ENCODE results near the gene CAV3.

CAV3 gene

DNA sequence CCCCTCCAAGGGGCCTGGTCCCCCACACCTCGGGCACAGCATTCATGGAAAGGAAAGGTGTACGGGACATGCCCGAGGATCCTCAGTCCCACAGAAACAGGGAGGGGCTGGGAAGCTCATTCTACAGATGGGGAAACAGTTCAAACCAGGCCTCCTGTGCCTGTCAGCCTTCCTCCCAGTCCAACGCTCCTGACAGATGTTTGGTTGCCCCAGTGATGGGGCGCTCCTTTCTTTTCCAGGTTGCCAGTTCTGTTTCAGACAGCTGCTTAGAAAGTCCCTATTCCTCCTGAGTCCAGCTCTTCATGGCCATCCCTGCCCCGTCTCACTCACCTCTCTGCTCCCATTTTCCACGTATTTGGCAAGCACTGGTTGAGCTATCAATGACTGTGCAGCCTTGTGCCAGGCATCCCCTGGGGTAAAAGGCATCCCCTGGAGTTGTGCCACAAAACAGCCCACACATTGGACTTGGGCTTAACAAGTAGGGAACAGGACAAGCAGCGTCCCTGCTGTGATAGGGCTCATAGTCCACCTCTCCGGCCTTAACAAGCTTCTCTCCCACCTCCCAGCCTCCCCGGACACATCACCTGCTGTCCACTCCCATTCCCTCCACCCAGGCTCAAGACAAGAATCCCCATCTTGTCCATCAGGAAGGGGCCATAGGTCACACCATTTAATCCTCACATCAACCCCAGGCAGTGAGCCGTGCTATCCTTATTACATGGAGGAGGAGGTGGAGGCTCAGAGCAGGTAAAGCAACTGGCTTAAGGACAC lies 29.2 kb downstream of the CAV3 start:
- peak; percentile 53 for DNase-seq (ENCODE audit: low read depth)

GRCh38 chr3:8764528-8764927 lies 30.9 kb downstream of the CAV3 start:
- DNase-seq (ENCODE audit: low read depth), result peak; percentile 34

- DNase-seq (ENCODE audit: low read depth), result peak; percentile 55
Observed at GRCh38 chr3:8765528-8765927, 31.9 kb downstream of the CAV3 start.

DNA sequence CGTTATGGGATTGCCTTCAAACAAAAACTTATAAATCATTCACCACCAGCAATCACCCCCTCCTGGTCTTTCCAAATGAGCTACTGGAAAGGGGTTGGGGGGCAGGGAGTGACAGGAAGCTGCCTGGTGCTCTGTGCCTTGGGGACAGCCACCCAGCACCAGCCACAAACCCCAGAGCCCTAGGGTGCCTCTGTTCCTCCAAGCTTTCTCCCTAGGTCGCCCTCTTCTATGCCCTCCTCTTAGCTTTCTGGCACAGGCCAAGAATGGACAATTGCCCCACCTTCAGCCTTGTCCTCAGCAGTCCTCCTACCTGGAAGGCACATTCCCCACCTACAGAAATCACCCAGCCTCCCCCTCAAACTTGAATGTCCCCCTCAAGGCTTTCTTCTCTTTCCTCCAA lies 32.5 kb downstream of the CAV3 start:
- DNase-seq (ENCODE audit: low read depth), result peak; percentile 36

DNA sequence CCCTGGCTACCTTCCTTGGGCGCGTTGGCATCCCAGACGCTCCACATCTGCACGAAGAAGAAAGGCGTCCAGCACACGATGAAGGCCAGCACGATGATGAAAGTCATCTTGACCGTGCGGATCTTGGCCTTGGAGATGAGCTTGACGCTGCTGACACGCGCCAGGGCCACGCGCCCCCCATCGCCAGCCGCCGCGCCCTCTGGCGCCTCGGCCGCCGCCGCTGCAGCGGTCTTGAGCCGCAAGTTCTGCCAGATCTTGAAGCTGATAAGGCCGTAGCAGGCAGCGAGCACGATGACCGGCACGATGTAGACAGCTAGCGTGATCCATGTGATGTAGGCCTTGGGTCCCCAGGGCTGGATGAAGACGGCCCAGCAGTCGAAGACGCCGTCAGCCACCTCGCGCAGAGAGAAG lies 33.7 kb downstream of the CAV3 start:
- peak; percentile 57 for DNase-seq (ENCODE audit: low read depth)

DNA sequence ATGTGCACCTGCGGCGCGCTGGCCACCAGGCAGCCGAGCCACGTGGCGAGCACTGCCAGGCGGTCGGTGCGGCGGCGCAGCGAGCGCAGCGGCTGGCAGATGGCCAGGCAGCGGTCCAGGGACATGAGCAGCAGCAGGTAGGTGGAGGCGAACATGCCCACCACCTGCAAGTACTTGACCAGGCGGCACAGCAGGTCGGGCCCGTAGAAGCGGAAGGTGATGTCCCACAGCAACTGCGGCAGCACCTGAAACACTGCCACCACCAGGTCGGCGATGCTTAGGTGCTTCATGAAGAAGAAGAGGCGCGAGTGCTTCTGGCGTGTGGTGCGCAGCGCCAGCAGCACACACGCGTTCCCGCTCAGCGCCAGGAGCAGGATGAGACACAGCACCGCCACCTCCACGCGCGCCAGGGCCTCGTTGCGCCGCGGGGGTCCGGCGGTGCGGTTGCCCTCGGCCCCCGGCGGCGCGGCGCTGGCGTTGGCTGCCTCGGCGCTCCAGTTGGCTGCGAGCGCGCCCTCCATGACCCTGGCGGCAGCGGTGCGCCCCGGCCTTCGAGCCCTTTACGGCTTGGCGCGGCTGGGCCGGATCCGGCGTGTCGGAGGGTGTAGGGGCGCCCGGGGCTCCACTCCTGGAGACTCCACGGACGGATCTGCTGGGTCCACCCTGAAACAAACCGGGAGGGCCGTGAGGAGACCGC lies 34.2 kb downstream of the CAV3 start:
- DNase-seq (ENCODE audit: low read depth), result peak; percentile 64

- DNase-seq (ENCODE audit: low read depth), result peak; percentile 57
Observed at GRCh38 chr3:8768364-8769087, 34.9 kb downstream of the CAV3 start.

DNA sequence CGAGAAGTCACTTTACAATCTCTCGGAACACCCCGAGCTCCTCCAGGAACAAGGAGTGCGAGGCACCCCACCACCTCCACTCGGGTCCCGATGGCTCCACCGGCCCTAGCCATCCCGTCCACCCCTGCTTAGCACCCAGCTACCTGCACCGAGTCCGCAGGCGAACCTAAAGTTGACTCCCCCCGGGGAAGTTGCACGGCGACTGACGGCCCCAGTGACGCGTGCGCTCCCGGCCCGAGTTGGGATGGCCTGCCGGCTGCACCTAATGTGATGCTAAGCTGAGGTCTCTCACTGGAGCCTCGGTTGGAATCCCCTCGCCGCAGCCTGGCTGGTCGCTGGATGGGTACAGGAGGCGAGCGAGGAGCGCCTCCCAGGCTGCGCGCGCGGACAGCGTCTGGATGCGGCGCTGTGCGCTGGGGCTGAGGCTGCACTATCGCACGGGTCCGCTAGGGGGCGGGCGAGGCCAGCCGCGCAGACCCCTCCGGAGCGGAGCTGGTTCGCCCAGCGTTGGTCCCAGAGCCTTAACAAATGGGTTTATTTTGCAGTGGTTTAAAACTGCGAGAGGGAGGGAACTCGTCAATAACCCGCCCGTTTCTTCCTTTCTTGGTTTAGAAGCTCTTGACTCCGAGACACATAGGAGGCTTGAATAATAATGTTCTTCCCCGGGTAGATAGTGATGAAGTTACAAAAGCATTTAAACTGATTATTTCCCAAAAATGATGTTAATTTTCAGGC lies 35.7 kb downstream of the CAV3 start, which contains the start of gene OXTR:
Gene OXTR, minus strand, starts transcription at position 526 of the 735 bp plus-strand sequence. CDS start 1,426 bp downstream, outside the sequence.
- peak; percentile 95 for DNase-seq (ENCODE audit: low read depth)

DNA sequence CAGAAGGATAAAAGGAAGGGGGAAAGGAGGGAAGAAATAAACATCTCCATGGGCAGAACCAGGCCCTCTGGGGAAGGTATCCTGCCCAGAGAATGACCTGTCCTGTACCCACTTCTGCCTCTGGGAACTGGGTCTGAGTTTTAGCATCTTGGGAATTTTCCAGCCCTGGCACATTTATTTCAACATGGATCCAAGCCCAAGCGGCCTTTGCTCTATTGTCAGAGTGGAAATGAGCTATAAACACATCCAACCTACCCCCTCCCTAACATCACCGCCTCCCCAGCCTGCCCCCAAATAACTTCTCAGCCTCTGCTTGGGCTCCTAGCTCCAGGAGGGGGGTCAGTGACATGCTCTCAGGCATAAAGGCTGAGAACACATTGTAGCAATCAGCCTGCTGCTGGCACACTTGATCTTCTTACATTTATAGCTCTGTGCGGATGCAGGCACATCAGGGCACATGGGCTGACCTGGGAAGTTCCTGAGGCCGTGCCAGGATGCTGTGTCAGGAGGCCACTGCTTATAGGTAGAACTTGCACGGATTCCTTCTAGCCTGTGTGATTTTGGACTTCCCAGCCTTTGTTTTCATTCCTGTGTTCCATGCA lies 40.4 kb downstream of the CAV3 start:
- DNase-seq (ENCODE audit: low read depth), result no peak

GRCh38 chr3:8775181-8775580 lies 41.6 kb downstream of the CAV3 start:
- peak; percentile 66 for DNase-seq (ENCODE audit: low read depth)

DNA sequence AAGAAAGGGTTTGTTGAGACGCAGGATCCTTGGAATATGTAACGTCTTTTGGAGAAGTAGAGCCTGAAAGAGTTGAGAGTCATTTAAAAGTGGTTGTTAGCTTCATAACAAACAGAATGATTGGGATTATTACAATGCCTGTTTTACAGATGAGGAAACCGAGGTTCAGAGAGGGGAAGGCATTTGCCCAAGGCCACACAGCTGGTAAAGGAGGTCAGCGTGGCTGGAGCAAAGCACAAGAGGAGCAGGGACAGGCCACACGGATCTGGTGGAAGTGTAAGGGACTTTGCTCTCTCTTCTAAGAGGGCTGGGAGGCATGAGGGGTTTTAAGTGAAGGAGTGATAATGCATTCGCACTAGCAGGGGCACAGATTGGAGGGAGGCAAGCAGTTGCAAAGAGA lies 42.0 kb downstream of the CAV3 start:
- no peak for DNase-seq (ENCODE audit: low read depth)

GRCh38 chr3:8776406-8776805 lies 42.8 kb downstream of the CAV3 start:
- peak; percentile 99 for DNase-seq (ENCODE audit: low read depth)

- DNase-seq (ENCODE audit: low read depth), result peak; percentile 34
Observed at GRCh38 chr3:8777201-8777977, 43.8 kb downstream of the CAV3 start.

DNA sequence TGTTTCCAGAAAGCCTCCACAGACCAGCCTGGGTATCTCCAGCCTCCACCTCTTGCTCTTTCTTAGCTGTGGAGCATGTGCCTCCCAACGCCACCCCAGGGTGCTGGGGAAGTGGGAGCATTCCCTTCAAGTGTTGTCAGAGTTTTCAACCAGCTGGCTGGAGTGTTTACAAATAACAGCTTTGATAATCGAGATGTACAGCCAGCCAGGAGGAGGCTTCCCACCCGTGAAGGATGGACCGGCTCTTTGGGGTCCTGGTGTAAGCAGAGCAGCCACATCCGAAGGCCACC lies 44.3 kb downstream of the CAV3 start:
- peak; percentile 53 for DNase-seq (ENCODE audit: low read depth)

GRCh38 chr3:8778475-8778874 lies 44.9 kb downstream of the CAV3 start:
- peak; percentile 63 for DNase-seq (ENCODE audit: low read depth)

DNA sequence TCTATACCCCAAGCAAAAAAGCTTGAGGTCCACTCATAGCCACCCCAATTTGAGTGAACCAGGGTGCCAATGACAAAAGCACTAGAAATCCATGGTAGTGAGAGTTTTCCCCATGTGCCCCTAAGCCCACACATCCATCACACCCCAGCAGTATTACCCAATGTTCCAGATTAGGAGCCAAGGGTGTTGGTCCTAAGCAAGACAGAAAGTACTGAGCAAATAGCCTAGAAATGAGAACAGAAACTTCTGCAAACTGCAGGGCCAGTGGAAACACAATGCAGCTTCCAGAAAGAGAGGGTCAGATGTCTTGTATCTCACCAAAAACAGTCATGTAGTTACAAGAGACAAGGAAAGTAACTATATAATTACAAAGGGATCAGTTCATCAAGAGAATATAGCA lies 46.7 kb downstream of the CAV3 start:
- no peak for DNase-seq (ENCODE audit: low read depth)

- DNase-seq (ENCODE audit: low read depth), result peak; percentile 56
Observed at GRCh38 chr3:8784676-8785435, 51.3 kb downstream of the CAV3 start.

- DNase-seq (ENCODE audit: low read depth), result peak; percentile 59
Observed at GRCh38 chr3:8790529-8790928, 56.9 kb downstream of the CAV3 start.

DNA sequence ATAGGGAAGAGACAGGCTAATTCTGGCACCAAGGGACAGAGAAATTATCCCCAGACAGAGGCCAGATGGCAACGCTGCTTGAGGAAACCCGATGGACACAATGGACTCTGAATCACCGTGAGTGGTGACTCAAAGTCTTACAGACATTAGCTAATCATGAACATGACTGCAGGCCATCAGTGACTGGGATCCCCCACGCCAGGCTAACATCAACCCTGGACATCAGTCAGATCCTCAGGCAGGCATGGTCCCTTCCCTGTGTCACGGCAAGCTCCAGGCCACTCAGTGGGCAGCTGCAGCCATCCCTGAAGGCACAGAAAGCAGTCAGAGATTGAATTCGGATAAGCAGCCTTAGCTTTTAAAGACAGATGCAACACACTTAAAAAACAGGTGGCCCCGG lies 59.6 kb downstream of the CAV3 start:
- peak; percentile 91 for DNase-seq (ENCODE audit: low read depth)

DNA sequence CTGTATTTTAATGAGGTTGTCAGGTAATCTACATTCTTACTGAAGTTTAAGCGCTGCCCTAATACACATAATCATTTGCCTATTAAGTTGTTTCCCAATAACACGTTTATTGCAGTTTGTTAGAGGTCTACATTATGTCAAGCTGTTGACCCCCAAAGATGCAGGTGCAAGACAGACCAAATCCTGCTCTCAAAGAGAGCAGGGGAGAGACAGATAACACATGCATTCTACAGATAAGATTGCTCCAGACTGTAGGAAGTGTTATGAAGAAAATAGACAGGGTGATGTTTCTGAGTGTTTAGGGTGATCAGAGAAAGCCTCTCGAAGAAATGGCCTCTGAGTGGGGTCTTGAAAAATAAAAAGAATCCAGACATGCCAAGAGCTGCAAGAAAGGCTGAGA lies 60.6 kb downstream of the CAV3 start:
- DNase-seq (ENCODE audit: low read depth), result no peak

Data from EH (cell line).